ENCODE results near the gene CH25H. TPM values are rescaled to one million over a fixed set of nuclear protein-coding genes. Genes with fewer than 3 reads are reported as not detected.

The CH25H gene
- polyA plus RNA-seq, 1 of the 3 experiments (the other 2 are of a cell fraction): not detected

- Histone ChIP-seq H3K4me3 (ENCODE audit: low read depth in 2 of 2, low read length in 1 of 2) (peak within 1 kb of the TSS; percentile 88 to 95), H4K20me1 (ENCODE audit: insufficient read depth) (no peaks in the 10 kb centered on the region), H3K79me2 (ENCODE audit: insufficient read depth) (no peaks in the 10 kb centered on the region), H3K36me3 (replicated peaks in 1 of 2; ENCODE audit: control insufficient read depth in 1 of 2, insufficient read depth in 2 of 2, low read length in 1 of 2) (no peaks in the 10 kb centered on the region), H3K9me2 (no peaks in the 10 kb centered on the region), H3K4me2 (peak within 1 kb of the TSS; percentile 88), H3K4me1 (ENCODE audit: control insufficient read depth in 1 of 2, insufficient read depth in 2 of 2, low read depth in 1 of 2, low read length in 1 of 2) (peaks cover 0 to 6% of the 10 kb centered on the region in 2 experiments; a peak in 2 of 4 replicates), H3F3A (replicated peaks; ENCODE audit: insufficient read depth) (no peaks in the 10 kb centered on the region), H3K9me3 (no peaks in the 10 kb centered on the region), H2AFZ (ENCODE audit: low read depth) (peak within 1 kb of the TSS; percentile 98), H3K27ac (ENCODE audit: low read depth in 2 of 2, low read length in 1 of 2) (peak within 1 kb of the TSS; percentile 14 to 73; a peak in 3 of 4 replicates), H3K27me3 (ENCODE audit: insufficient read depth) (no peaks in the 10 kb centered on the region), H3K9ac (peak within 1 kb of the TSS; percentile 66; the same call in 1 of the 2 replicates)
- peak; percentile 96 for DNase-seq
- POLR2A ChIA-PET: interaction anchor here (0.9 to 1.0 kb wide), 2 partner anchors 27 to 163 kb away, joined by 3 read pairs; no protein-coding TSS in a partner anchor
- CTCF ChIA-PET: interaction anchor here (0.7 to 1.6 kb wide), 9 partner anchors 22 to 319 kb away, joined by 3 to 6 read pairs (median 4); no protein-coding TSS in a partner anchor
- peak; percentile 71 for TF ChIP-seq ELF1 (IDR thresholded peaks at IDR 0.05)
- no peak for TF ChIP-seq GATA2 (CRISPR knock-in tag; IDR thresholded peaks at IDR 0.05)
- TF ChIP-seq, protein P1, sequence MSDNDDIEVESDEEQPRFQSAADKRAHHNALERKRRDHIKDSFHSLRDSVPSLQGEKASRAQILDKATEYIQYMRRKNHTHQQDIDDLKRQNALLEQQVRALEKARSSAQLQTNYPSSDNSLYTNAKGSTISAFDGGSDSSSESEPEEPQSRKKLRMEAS (IDR thresholded peaks at IDR 0.05; ENCODE audit: low read depth): peak; percentile 79
- TF ChIP-seq USF2 (IDR thresholded peaks at IDR 0.05; ENCODE audit: borderline replicate concordance, low read depth, low read length): no peak
- no peak for TF ChIP-seq FOSL2 (IDR thresholded peaks at IDR 0.05; ENCODE audit: borderline replicate concordance, low read depth)
- TF ChIP-seq GABPA (IDR thresholded peaks at IDR 0.05; ENCODE audit: low read depth): peak; percentile 33; the same call in 1 of the 2 replicates
- no peak for TF ChIP-seq EP300 (IDR thresholded peaks at IDR 0.05; ENCODE audit: borderline replicate concordance in 1 of 2, low read depth in 1 of 2, low read length in 1 of 2)
- TF ChIP-seq FOXJ3 (CRISPR knock-in tag; IDR thresholded peaks at IDR 0.05): no peak
- peak; percentile 91 for TF ChIP-seq NRF1 (IDR thresholded peaks at IDR 0.05; ENCODE audit: low read depth, low read length)
- TF ChIP-seq, protein P2, sequence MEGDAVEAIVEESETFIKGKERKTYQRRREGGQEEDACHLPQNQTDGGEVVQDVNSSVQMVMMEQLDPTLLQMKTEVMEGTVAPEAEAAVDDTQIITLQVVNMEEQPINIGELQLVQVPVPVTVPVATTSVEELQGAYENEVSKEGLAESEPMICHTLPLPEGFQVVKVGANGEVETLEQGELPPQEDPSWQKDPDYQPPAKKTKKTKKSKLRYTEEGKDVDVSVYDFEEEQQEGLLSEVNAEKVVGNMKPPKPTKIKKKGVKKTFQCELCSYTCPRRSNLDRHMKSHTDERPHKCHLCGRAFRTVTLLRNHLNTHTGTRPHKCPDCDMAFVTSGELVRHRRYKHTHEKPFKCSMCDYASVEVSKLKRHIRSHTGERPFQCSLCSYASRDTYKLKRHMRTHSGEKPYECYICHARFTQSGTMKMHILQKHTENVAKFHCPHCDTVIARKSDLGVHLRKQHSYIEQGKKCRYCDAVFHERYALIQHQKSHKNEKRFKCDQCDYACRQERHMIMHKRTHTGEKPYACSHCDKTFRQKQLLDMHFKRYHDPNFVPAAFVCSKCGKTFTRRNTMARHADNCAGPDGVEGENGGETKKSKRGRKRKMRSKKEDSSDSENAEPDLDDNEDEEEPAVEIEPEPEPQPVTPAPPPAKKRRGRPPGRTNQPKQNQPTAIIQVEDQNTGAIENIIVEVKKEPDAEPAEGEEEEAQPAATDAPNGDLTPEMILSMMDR (IDR thresholded peaks at IDR 0.05): no peak
- TF ChIP-seq POLR2AphosphoS5 (IDR thresholded peaks at IDR 0.05; ENCODE audit: low read depth, low read length): peak; percentile 59; the same call in 1 of the 2 replicates
- no peak for TF ChIP-seq JUND (IDR thresholded peaks at IDR 0.05)
- no peak for TF ChIP-seq CHD2 (IDR thresholded peaks at IDR 0.05; ENCODE audit: low read length, partially characterized antibody)
- TF ChIP-seq SIN3A (IDR thresholded peaks at IDR 0.05; ENCODE audit: borderline replicate concordance, low read depth, low read length): peak; percentile 37; the same call in 1 of the 2 replicates
- peak; percentile 86 for TF ChIP-seq REST (IDR thresholded peaks at IDR 0.05; ENCODE audit: low read depth, low read length)
- TF ChIP-seq TAF1 (IDR thresholded peaks at IDR 0.05; ENCODE audit: borderline replicate concordance, low read depth, low read length): peak; percentile 50; the same call in 1 of the 2 replicates
- TF ChIP-seq MXI1 (IDR thresholded peaks at IDR 0.05; ENCODE audit: low read depth, low read length): peak; percentile 84
- WGBS (ENCODE audit: low lambda C conversion rate): 6% methylated on average over 15 of the region's 53 CpGs
Observed at GRCh38 chr10:89251409-89252224, 44.5 kb upstream of the CH25H start, which contains the start of gene LIPA. Gene LIPA, minus strand, starts transcription at chr10:89251775. Its CDS starts 4,127 bp downstream, at chr10:89247648.
